ENCODE results near the gene SAP30L.

The SAP30L gene

DNA sequence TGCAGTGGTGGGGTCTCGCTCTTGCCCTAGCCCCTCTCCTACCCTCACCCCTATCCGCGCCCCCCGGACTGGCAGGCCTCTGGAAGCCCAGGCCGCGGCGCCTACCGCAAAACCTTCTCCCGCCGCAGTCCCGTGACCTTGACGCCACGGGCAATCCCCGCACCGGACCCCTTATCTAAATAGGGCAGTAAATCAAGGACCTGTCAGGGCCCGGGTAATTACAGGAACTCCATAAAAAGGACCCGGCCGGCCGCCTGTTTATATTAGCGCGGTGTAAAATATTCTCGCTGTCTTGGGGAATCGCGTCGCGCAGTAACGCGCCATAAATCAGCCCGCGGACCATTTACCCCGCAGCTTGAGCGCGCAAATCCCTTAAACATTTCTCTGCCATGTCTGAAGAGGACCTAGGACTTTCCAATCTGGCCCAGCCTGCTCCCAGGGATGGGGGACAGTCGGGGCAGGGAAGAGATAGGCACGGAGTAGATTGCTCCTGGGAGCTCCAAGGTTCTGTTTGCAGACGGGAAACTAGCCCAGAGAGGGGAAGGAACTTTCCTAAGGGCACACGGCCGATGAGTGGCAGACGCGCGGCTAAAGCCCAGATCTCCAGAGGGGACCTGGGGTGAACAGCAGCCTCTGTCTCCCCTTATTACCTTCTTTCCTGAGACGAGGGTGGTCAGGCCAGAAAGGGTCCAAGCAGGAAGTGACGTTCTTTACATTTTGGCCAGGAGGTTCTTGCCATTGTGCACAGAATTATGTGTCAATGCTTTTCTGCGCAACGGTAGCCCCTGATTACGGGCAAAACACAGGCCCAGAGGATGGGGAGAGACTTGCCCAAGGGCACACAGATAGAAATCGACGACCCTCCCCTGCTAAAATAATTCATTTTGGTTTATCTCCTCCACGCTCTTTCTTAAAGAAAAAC, 37.0 kb downstream of the SAP30L start:
- no peak for DNase-seq

- DNase-seq, result no peak
These were observed 38.0 kb downstream of the SAP30L start for GRCh38 chr5:154483654-154484392.

DNA sequence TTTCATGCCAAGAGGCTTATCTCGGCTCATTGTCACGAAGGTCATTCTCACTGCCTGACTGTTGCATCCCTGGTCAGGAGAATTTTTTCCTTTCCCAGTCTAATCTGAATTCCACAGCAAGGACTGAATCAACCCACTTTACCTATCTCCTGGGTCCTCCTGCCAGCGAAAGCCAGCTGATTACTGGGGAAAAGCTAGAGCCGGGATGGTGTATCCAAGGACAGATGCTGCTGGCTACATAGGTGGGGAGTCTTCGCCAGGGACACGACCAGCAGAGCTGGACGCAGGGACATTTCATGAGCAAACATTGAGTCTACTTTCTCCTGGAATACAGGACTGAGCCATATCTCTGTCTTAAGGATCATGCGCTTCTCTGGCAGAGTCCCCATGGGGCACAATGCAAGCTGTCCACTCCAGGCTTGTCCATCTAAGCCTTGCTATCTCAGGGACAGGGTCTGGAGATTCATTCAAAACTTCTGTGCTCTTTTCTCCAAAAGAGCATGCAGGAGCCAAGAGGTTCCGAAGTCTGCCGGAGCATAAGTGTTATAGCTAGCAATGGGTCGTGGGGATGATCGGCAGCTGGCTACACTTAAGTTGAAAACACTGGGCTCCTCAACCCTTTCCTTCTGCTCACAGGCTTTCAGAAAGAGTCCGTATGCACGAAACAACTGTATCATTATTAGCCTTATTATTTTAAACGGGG, 38.7 kb downstream of the SAP30L start:
- no peak for DNase-seq

DNA sequence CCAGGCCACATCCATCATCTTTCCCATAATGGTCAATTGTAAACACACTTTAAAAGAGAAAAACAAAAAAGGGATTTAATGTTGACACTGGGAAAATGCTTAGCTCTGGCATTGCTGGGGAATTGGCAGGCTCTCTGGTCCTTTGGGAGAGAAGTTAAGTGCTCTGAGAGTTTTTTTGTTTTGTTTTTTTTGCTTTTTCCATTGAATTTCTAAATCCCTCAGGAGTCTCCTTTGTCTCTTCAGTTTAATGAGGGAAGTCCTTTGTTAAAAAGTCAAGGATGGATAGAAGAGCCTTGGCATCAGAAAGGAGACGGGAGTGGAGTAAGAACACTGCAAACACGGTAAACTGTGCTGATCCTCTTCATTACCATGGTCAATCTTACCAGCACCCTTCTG, 39.3 kb downstream of the SAP30L start:
- no peak for DNase-seq

GRCh38 chr5:154485850-154486426, 40.1 kb downstream of the SAP30L start:
- no peak for DNase-seq

DNA sequence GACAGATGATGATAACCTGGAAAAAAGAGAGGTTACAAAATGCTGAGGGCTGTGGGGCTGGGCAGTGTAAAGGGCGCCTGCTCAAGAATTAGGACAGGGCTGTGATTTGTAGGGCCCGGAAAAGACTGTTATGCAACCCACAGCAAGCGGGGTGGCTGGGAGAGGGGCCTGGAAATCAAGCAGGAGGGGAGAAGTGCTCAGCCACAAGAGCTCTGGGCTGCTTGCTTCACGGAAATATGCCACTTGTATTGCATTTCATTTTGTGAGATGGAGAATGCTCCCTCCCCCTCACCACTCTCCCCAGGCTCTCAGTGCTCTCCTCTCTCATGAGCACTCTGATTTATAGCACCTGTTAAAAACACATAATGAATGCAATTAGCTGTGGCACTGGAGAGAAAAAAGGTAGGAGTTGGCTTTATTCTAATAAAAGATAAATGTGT, 40.6 kb downstream of the SAP30L start:
- no peak for DNase-seq

- no peak for DNase-seq
These were observed 41.7 kb downstream of the SAP30L start for GRCh38 chr5:154487541-154487940.

DNA sequence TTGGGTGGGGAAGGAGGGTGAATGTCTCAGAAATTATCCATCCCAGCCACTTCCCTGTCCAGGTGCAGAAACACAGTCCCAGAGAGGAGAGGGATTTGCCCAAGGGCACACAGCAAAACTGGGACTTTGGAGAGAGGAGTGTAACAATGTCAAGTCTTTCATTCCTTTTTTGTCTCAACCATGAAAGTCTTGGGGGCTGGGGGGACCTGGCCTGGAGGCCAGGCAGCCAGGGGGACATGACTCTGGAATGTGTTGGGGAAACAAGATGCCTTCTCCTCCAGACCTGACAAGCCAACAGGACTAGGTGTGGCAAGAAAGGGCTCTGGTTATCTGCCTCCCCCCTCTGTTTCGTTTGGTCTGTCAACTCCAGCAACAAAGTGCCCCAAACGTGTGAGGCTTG, 46.1 kb downstream of the SAP30L start:
- no peak for DNase-seq

DNA sequence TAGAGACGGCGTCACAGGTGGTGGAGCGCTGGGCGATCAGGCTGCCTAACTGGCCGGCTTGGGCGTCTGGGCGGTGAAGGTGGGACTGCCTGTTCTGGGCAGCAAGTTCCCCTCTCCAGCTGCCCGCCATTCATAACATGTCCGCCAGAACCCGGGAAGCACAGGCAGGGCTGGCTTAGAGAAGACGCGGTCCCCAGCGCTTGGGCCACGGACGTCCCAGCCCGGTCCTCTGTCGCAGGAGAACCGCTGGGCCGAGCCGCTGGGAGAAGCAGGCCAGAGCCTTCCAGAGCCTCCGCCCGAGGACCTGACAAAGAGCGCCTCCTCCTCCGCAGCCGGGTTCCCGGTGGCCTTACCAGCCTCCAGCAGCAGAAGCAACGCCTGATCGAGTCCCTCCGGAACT, 47.5 kb downstream of the SAP30L start:
- no peak for DNase-seq

- no peak for DNase-seq
These were observed 48.2 kb downstream of the SAP30L start for GRCh38 chr5:154494036-154494435.

GRCh38 chr5:154498591-154498990, 52.8 kb downstream of the SAP30L start:
- DNase-seq, result no peak

- DNase-seq, result no peak
These were observed 53.2 kb downstream of the SAP30L start for GRCh38 chr5:154498994-154499393.

DNA sequence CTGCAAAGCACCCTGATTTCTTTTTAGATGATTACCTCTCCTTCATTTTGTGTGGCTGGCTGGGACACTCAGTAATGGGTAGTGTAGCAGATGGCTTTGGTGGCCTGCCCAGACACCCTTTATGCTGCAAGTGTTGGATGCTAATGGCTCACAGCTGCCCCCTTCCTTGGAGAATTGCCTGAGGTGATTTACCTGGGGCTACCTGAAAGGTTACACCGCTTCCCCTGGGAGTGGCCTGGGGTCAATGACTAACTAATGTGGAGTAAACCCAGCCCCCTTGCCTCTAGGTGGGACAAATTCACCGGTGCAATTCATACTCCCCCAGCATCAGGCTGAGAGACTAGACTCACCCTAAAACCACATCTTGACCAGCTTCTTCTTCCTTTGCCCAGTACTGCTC, 55.8 kb downstream of the SAP30L start:
- no peak for DNase-seq

- no peak for DNase-seq
These were observed 56.4 kb downstream of the SAP30L start for GRCh38 chr5:154502180-154502579.

DNA sequence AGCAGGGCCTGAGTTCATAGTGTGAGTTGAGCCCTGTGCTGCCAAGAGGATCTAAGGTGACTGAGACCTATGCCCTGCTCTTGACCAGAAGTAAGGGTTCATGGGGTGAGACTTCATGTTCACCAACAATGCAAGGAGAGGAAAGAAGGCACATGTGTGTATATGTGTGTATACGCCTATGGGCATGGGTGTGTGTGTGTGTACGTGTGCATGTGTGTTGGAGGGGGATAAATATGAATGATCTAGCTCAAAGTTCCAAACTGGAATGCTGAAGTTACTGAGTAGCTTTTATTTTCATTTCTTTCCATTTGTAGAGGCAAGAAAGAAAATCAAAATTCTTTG, 57.9 kb downstream of the SAP30L start:
- DNase-seq, result no peak

GRCh38 chr5:154505567-154505966, 59.8 kb downstream of the SAP30L start:
- no peak for DNase-seq

DNA sequence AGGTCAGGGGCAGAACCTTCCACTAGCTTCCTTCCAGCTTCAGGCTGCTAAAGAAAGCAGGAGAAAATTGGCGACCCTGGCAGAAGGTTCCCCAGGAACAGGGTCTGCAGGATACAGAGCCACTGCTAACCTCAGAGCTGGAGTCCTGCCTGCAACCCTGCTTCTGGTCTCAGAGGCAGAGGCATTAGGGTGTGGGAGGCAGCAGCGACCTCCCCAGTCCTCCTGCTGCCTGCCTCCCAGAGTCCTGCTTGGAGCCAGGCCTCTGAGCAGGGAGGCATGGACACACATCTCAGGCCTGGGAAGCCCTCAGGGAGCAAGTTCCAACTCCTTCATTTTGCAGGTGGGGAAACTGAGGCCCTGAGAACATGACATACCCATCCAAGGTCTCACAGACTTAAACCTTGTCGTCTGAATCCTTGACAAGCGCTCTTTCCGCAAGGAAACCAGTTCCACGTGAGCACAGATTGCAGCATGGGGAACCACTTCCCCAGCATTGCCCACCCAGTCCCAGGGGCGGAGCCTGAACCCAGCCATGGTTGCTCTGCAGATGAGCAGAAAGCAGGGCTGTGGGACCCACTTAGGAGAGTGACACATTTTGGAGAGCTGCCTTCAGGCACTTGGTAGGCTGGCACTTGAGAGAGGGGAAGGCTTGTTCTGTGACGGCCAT, 60.4 kb downstream of the SAP30L start:
- DNase-seq, result no peak

- no peak for DNase-seq
These were observed 60.9 kb downstream of the SAP30L start for GRCh38 chr5:154506716-154507080.

GRCh38 chr5:154508114-154508513, 62.3 kb downstream of the SAP30L start:
- DNase-seq, result no peak

DNA sequence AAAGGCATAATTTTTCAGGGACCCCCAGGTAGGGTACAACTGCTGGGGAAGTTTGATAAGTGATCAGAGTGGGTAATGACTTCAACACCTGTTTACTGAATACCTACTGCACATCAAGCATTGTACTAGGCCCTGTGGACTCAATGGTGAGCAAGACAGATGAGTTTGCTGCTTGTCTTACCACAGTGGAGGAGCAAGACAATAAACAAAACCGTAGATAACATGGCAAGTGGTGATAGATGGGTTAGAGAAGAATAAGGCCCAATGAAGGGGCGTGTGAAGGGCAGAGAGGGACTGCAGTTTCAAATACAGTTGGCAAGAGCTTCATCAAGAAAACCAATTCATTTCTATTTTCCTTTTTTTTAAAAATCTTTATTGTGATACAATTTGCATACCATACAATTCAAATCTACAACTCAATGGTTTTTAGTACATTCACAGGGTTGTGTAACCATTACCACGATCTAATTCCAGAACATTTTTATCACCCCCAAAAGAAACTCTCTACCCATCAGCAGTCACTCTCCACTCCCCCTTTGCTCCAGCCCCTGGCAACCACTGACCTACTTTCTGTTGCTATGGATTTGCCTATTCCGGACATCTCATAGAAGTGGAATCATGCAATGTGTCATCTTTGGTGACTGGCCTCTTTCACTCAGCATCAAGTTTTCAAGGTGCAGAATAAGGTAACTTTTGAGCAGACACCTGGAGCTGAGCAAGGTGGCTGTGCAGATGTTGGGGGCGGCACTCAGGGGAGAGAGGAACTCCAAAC, 64.2 kb downstream of the SAP30L start:
- DNase-seq, result no peak

All from right hindlimb (tissue), 1 donor.